Measurements from ENCODE around the gene RAI2. TPM values are rescaled to one million over a fixed set of nuclear protein-coding genes. Genes with fewer than 3 reads are reported as not detected.

Gene RAI2
- total RNA-seq, 1 donor from 2014 or later = 0.17 TPM

DNA sequence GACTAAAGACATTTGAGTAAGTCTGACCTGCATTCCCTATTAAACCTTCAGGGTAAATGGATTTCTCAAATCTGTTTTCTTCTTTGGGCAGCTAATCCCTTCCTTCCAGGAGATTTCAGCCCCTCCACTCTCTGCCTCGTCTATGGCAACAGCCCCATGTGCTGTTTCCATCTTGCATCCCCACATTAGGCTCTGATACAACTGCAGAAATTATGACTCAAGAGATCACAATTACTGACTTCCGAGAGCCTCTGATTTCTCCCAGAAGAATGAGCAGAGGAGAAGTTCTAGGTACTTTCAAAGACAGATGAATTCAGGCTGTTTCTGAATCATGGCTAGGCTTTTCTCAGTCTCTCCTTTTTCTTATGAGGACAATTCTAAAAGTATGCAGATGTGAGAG, 38.7 kb downstream of the RAI2 start:
- TF ChIP-seq, protein P1, sequence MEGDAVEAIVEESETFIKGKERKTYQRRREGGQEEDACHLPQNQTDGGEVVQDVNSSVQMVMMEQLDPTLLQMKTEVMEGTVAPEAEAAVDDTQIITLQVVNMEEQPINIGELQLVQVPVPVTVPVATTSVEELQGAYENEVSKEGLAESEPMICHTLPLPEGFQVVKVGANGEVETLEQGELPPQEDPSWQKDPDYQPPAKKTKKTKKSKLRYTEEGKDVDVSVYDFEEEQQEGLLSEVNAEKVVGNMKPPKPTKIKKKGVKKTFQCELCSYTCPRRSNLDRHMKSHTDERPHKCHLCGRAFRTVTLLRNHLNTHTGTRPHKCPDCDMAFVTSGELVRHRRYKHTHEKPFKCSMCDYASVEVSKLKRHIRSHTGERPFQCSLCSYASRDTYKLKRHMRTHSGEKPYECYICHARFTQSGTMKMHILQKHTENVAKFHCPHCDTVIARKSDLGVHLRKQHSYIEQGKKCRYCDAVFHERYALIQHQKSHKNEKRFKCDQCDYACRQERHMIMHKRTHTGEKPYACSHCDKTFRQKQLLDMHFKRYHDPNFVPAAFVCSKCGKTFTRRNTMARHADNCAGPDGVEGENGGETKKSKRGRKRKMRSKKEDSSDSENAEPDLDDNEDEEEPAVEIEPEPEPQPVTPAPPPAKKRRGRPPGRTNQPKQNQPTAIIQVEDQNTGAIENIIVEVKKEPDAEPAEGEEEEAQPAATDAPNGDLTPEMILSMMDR (conservative IDR thresholded peaks at IDR 0.05; ENCODE audit: low read depth, low read length) = no peak
- H3K4me3 ChIP-seq (ENCODE audit: low read depth, low read length) = no peak overlapping the region
- DNase-seq (ENCODE audit: low read depth) = no peak

DNA sequence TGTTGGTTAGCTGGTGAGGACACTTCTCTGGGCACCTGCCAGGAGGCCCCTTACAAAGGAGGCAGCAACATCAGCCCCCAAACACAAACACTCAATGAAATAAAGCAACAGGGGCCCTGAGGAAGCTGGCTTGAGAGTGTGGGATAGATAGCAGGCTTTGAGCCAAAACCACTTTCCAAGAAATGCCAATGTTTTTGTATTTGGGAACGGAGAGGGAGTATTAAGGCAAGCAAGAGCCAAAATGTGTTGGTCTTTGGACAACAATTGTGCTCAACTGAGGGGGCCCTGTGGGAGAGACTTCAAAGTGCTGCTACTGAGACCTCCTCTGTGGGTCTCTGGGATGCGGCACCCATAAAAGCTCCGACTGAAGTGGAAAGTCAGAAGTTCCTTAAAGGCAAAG, 41.0 kb downstream of the RAI2 start:
- no peak overlapping the region for H3K4me3 ChIP-seq (ENCODE audit: low read depth, low read length)
- TF ChIP-seq, protein P1 (conservative IDR thresholded peaks at IDR 0.05; ENCODE audit: low read depth, low read length) = no peak
- no peak for DNase-seq (ENCODE audit: low read depth)

DNA sequence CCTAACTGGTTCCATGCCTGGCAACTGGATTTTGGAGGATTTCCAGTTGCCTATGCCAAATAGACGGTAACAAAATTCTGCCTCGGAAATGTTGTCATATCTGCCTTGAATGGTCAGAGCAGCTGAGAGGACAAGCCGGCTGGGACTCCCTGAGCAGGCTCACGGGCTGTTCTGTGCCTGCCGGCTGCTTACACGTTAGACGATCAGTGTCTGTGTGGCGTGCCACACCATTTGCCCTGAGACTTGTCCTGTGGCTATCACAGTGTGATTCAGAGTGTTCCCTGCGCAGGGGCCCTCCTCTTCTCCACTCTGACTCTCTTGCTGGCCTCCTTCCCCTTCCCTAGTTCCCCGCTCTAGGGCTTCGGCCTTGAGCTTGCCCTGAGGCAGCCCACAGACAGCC, 42.4 kb downstream of the RAI2 start:
- TF ChIP-seq, protein P1 (conservative IDR thresholded peaks at IDR 0.05; ENCODE audit: low read depth, low read length) = no peak
- no peak for DNase-seq (ENCODE audit: low read depth)
- no peak overlapping the region for H3K4me3 ChIP-seq (ENCODE audit: low read depth, low read length)

DNA sequence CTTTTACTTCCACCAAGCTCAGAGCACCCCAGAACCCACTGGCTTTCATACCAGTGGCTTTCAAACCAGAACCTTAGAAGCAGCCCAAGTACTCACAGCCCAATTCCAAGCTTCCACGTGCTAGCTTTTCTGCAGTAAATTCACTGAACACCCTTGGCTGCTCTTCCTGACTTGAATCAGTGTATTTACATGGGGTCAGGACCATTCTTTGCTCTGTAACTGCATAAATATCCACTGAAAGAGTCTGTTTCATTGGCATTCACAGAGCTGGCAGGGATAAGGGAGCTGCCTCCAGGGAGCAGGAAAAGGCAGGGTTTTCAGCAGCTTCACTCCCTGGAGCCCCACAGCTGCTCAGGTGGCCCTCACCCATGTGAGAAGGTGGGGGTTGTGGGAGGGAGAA, 43.8 kb downstream of the RAI2 start:
- H3K4me3 ChIP-seq (ENCODE audit: low read depth, low read length) = no peak overlapping the region
- TF ChIP-seq, protein P1 (conservative IDR thresholded peaks at IDR 0.05; ENCODE audit: low read depth, low read length) = no peak
- no peak for DNase-seq (ENCODE audit: low read depth)

DNA sequence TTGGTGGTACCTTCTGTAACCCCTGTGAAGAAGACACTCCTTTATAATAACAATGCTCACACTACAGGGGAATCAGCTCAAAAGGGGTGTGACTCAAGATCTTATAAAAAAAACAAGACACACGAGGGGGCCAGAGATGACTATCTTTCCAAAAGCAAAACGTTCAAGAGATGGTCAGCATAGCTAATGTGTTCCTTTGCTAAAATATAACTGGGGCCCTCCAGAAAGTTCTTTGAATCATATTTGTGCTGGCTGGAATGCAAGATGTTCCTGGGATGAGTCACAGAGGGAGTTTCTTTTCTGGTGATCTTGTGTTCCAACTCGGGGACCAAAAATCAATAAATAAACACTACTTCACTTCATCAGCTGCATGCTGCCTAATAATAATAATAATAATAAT, 46.5 kb downstream of the RAI2 start:
- DNase-seq (ENCODE audit: low read depth) = no peak

DNA sequence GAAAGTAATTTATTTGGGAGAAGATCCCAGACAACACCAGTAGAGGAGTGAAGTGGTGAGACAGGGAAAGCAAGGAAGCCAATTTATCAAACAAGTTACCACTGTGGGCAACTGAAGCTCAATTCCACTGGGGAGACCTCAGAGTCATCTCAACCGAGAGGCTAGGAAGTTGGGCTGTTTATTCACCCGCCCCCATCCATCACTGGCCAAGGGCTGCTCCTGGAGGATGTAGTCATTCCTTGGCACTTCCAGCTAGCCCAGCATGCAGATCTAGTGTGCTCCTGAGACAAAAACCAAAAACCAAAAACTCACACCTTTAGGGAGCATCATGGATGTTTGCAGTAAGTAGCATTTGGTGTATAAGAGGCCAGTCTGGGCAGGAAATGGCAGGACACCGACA, 47.0 kb downstream of the RAI2 start:
- no peak overlapping the region for H3K4me3 ChIP-seq (ENCODE audit: low read depth, low read length)
- DNase-seq (ENCODE audit: low read depth) = no peak
- TF ChIP-seq, protein P1 (conservative IDR thresholded peaks at IDR 0.05; ENCODE audit: low read depth, low read length) = no peak

More for the DNA sequence above, 46.5 kb downstream of the RAI2 start:
- no peak overlapping the region for H3K4me3 ChIP-seq (ENCODE audit: low read depth, low read length)
- TF ChIP-seq, protein P1 (conservative IDR thresholded peaks at IDR 0.05; ENCODE audit: low read depth, low read length) = no peak

DNA sequence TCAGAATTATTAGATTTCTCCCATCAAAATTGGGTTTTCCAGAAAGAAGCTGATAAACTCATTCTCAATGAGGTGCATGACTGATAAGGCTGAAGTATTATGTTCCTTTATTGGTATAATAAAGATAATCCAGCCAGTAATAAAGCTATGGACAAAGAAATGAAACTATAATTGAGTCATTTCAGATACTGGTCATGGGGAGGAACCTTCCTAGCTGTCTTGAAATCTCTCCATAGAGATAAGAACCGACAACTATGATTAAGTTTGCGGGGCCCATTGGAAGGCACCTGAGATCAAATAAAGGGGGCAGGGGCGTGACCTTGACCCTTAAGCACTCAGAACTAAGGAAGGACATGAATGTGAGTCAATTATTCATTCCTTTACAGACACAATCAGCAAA, 47.8 kb downstream of the RAI2 start:
- no peak for DNase-seq (ENCODE audit: low read depth)
- no peak overlapping the region for H3K4me3 ChIP-seq (ENCODE audit: low read depth, low read length)
- TF ChIP-seq, protein P1 (conservative IDR thresholded peaks at IDR 0.05; ENCODE audit: low read depth, low read length) = no peak

All from epithelial cell of proximal tubule (primary cell).